GM12891 (cell line): Measurements from ENCODE around the gene CENPC.
"Not testable (repeated sequence)": the region's sequence is repeated elsewhere in the genome, so short reads cannot be mapped to it uniquely, and the experiment has no call there.

Experiments
- DNase-seq: peaks from one replicate; pipeline ENCODE4 v3.0.0; 2011; ENCODE audit warnings: low spot score; ENCODE audit not compliant: insufficient read length
- FAIRE-seq: peaks from 2 replicates; lab custom pipeline; 2011; peaks lifted over from hg19 to GRCh38; lab: Jason Lieb, UNC
- PAX5 ChIP-seq: IDR thresholded peaks from 2 replicates; pipeline ENCODE4 v1.6.1; 2011; ENCODE audit warnings: low read length, moderate library complexity, mild to moderate bottlenecking; ENCODE audit not compliant: insufficient read depth, severe bottlenecking
- POLR2A ChIP-seq: IDR thresholded peaks from 2 replicates; pipeline ENCODE4 v1.6.1; 2011; ENCODE audit warnings: low read depth, low read length, control low read depth
- POLR2AphosphoS5 ChIP-seq: IDR thresholded peaks from 2 replicates; pipeline ENCODE4 v1.6.1; 2011; ENCODE audit warnings: low read depth, low read length, control low read depth
- POU2F2 ChIP-seq: IDR thresholded peaks from 2 replicates; pipeline ENCODE4 v1.6.1; 2011; ENCODE audit warnings: low read depth, mild to moderate bottlenecking, control low read depth, low read length, moderate library complexity
- SPI1 ChIP-seq: IDR thresholded peaks from 2 replicates; pipeline ENCODE4 v1.6.1; 2011; ENCODE audit warnings: low read depth, low read length, control low read depth
- TAF1 ChIP-seq: IDR thresholded peaks from 2 replicates; pipeline ENCODE4 v1.6.1; 2011; ENCODE audit warnings: low read depth, low read length, control low read depth

Gene CENPC

GRCh38 chr4:67456577-67457196 lies 88.6 kb downstream of the CENPC start:
- TF ChIP-seq PAX5 (no peak), SPI1 (no peak), TAF1 (no peak), POLR2A (no peak), POLR2AphosphoS5 (no peak), POU2F2 (no peak)
- DNase-seq (no peak), FAIRE-seq (no peak)

GRCh38 chr4:67452846-67453205 lies 92.5 kb downstream of the CENPC start:
- DNase-seq, FAIRE-seq: not testable (repeated sequence)

DNA sequence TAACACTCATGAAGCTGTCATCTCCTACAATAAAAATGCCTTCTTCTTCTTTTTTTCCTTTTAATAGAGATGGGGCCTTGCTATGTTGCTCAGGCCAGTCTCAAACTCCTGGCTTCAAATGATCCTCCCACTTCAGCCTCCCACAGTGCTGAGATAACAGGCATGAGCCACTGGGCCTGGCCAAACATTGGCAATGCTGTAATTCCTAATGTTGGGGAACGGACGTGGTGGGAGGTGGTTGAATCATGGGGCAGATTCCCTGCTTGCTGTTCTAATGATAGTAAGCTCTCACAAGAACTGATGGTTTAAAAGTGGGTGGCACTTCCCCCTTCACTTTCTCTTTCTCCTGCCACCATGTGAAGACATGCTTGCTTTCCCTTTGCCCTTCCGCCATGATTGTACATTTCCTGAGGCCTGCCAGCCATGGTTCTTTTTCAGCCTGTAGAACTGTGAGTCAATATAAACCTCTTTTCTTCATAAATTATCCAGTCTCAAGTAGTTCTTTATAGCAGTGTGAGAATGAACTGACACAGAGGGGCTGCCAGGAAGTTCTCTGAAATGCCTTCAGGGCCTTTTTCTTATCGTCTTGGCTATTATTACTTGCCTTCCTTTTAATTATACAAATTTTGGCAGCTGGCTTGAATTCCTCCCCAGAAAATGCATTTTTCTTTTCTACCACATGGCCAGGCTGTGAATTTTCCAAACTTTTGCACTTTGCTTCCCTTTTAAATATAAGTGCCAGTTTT lies 93.0 kb downstream of the CENPC start:
- TF ChIP-seq SPI1 (no peak), POLR2AphosphoS5 (no peak), POU2F2 (no peak), PAX5 (no peak), POLR2A (no peak), TAF1 (no peak)
- no peak for FAIRE-seq
- no peak for DNase-seq

- DNase-seq (no peak), FAIRE-seq (no peak)
- TF ChIP-seq POLR2AphosphoS5 = no peak
- TF ChIP-seq TAF1 = no peak
- no peak for TF ChIP-seq POLR2A
- TF ChIP-seq SPI1 = no peak
- TF ChIP-seq PAX5 = no peak
- no peak for TF ChIP-seq POU2F2
Observed at GRCh38 chr4:67451464-67451863, 93.8 kb downstream of the CENPC start.

DNA sequence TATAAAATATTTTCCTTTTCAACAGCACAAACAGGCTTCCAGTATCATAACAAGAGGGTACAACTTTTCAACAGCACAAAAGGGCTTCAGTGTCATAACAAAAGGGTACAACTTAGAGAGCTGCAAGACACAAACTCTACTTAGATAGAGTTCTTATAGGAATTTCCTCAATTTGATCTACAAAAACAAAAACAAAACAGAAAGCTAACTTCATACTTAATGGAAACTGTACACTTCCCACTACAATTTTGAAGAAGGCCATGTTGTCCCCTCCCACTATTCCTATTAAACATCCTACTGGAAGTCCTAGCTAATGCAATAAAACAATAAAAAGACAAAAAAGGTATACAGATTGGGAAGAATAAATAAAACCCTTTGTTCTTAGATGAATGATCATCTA lies 96.7 kb downstream of the CENPC start:
- FAIRE-seq (no peak), DNase-seq (no peak)
- TF ChIP-seq POLR2A = no peak
- TF ChIP-seq SPI1 = no peak
- no peak for TF ChIP-seq POLR2AphosphoS5
- no peak for TF ChIP-seq PAX5
- no peak for TF ChIP-seq POU2F2
- no peak for TF ChIP-seq TAF1

DNA sequence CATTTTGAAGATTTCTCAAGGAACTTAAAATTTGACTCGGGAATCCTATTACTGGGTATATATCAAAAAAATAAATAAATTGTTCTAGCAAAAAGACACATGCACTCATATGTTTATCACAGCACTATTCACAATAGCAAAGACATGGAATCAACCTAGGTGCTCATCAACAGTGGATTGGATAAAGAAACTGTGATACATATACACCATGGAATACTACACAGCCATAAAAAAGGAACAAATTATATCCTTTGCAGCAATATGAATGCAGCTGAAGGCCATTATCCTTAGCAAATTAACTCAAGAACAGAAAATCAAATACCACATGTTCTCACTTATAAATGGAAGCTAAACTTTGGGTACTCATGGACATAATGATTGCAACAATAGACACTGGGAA lies 97.4 kb downstream of the CENPC start:
- TF ChIP-seq SPI1 (no peak), PAX5 (no peak), POLR2A (no peak), POLR2AphosphoS5 (no peak), TAF1 (no peak), POU2F2 (no peak)
- DNase-seq (no peak), FAIRE-seq (no peak)

DNA sequence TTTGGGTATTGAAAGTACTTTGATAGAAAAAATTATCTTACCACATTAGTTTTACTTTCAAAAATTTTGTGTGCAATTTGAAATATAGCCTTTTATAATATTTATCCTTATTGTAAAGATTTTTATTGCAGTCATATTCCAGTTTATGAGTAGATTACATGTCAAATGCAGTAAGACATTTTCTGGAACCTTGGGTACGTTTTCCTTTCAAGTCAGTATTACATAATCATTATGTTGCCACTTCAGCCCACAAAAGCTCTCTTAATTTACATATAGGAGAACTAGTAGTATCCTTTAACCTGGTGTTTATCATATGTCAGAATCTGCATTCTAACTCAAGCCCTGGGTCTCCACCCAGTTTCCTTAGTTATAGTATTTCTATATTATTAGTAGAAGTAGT lies 98.5 kb downstream of the CENPC start:
- no peak for DNase-seq
- TF ChIP-seq POLR2AphosphoS5 (no peak), POU2F2 (no peak)
- FAIRE-seq = no peak

- DNase-seq, FAIRE-seq: not testable (repeated sequence)
Observed at GRCh38 chr4:67445881-67446280, 99.4 kb downstream of the CENPC start.

DNA sequence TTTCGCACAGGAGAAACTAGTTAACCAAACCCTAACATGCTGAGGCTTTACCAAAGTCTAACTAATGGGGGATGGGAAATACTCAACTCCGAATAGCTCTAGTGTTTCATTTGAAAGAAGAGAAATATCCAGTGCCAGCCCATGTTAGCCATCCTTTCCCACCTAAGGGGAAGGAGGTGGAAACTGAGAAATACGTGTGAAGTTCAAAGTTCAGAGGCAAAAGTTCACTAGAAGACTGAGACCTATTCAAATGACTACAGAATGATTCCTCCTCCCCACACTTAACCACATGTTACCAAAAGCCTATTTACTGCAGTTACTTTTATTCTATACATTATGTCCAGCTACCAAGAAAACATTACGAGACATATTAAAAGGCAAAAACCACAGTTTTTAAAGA lies 106.3 kb downstream of the CENPC start:
- FAIRE-seq (no peak), DNase-seq (no peak)
- no peak for TF ChIP-seq TAF1
- TF ChIP-seq POLR2AphosphoS5 = no peak
- TF ChIP-seq PAX5 = no peak

- FAIRE-seq = no peak
Observed at GRCh38 chr4:67437974-67438713, 107.2 kb downstream of the CENPC start.

More at GRCh38 chr4:67437974-67438713, 107.2 kb downstream of the CENPC start:
- no peak for DNase-seq
- no peak for TF ChIP-seq TAF1
- no peak for TF ChIP-seq POLR2AphosphoS5
- no peak for TF ChIP-seq PAX5
- TF ChIP-seq POU2F2 = no peak
- no peak for TF ChIP-seq SPI1
- no peak for TF ChIP-seq POLR2A
